ENCODE measurements around the gene RPL27A.

Gene RPL27A

GRCh38 chr11:8723711-8724110 is 41.1 kb downstream of the RPL27A start:
- DNase-seq, result no peak

- no peak for DNase-seq
Measured at GRCh38 chr11:8724682-8725081, 42.1 kb downstream of the RPL27A start.

- no peak for DNase-seq
Measured at GRCh38 chr11:8726395-8726794, 43.8 kb downstream of the RPL27A start.

- no peak for DNase-seq
Measured at GRCh38 chr11:8728563-8728962, 46.0 kb downstream of the RPL27A start.

- no peak for DNase-seq
Measured at GRCh38 chr11:8729067-8729466, 46.5 kb downstream of the RPL27A start.

- DNase-seq, result no peak
Measured at GRCh38 chr11:8729837-8730696, 47.5 kb downstream of the RPL27A start.

- DNase-seq, result no peak
Measured at GRCh38 chr11:8730697-8731020, 48.1 kb downstream of the RPL27A start.

GRCh38 chr11:8731647-8732323 is 49.2 kb downstream of the RPL27A start:
- DNase-seq, result no peak

GRCh38 chr11:8732324-8732670 is 49.7 kb downstream of the RPL27A start:
- DNase-seq, result no peak

- no peak for DNase-seq
Measured at GRCh38 chr11:8732748-8733241, 50.2 kb downstream of the RPL27A start.

- DNase-seq, result no peak
Measured at GRCh38 chr11:8733852-8734251, 51.3 kb downstream of the RPL27A start.

- DNase-seq, result no peak
Measured at GRCh38 chr11:8735094-8735493, 52.5 kb downstream of the RPL27A start.

- DNase-seq, result no peak
Measured at GRCh38 chr11:8739309-8739793, 56.8 kb downstream of the RPL27A start.
